ENCODE measurements around the gene KSR2. TPM values are rescaled to one million over a fixed set of nuclear protein-coding genes. Genes with fewer than 3 reads are reported as not detected.

The KSR2 gene
- total and polyA plus RNA-seq, 2 of the 4 experiments (the other 2 are of a cell fraction) = not detected

GRCh38 chr12:117439531-117440001 lies 529.2 kb downstream of the KSR2 start:
- in situ Hi-C loops (cut with MboI; ENCODE audit: low sequenced_read_pairs) = no loop called here
- Histone ChIP-seq H3K9me1 (ENCODE audit: insufficient read depth, low read length) (no peaks in the 10 kb centered on the region), H2AK5ac (ENCODE audit: low read depth, low read length) (no peak overlapping the region), H3K14ac (replicated peaks; ENCODE audit: low read depth, low read length) (no peak overlapping the region), H3K18ac (ENCODE audit: low read depth, low read length) (no peak overlapping the region), H3K56ac (ENCODE audit: extremely low read depth, insufficient read depth, low read length) (no peak overlapping the region), H2BK5ac (ENCODE audit: low read depth, low read length, poor library complexity, severe bottlenecking) (no peak overlapping the region), H2AFZ (replicated peaks; ENCODE audit: low read length, poor library complexity) (no peak overlapping the region), H4K8ac (ENCODE audit: low read depth in 2 of 2, low read length in 2 of 2) (no peak overlapping the region), H2BK120ac (ENCODE audit: low read depth, low read length) (no peak overlapping the region), H3K36me3 (ENCODE audit: control insufficient read depth, insufficient read depth, low read length) (no peaks in the 10 kb centered on the region), H3K4ac (ENCODE audit: low read depth, low read length) (no peak overlapping the region), H2BK20ac (ENCODE audit: low read depth, low read length) (no peak overlapping the region), H4K5ac (ENCODE audit: low read depth, low read length) (no peak overlapping the region), H3K27me3 (ENCODE audit: control insufficient read depth, insufficient read depth, low read length) (no peaks in the 10 kb centered on the region), H3K9me3 (ENCODE audit: control insufficient read depth, insufficient read depth, low read length) (peaks cover 55% of the 10 kb centered on the region), H3K4me2 (ENCODE audit: low read depth, low read length) (no peak overlapping the region), H4K20me1 (ENCODE audit: insufficient read depth, low read length) (no peaks in the 10 kb centered on the region), H3K9ac (ENCODE audit: low read depth, low read length) (no peak overlapping the region), H2AK9ac (replicated peaks; ENCODE audit: low read depth, low read length, poor library complexity) (no peak overlapping the region), H3K23ac (ENCODE audit: low read depth, low read length) (no peak overlapping the region), H3K79me1 (ENCODE audit: low read depth in 1 of 2, low read length in 2 of 2) (no peaks in the 10 kb centered on the region), H4K91ac (ENCODE audit: insufficient read depth, low read depth, low read length) (no peak overlapping the region), H3K27ac (ENCODE audit: insufficient read depth, low read length) (no peak overlapping the region), H3K4me1 (ENCODE audit: control insufficient read depth, insufficient read depth, low read length) (no peaks in the 10 kb centered on the region), H3K4me3 (ENCODE audit: insufficient read depth, low read depth, low read length) (no peak overlapping the region), H2BK15ac (ENCODE audit: low read depth, low read length) (no peak overlapping the region)
- dilution Hi-C loops (cut with HindIII; ENCODE audit: low sequenced_read_pairs, unreplicated experiment) = no loop called here
- intact Hi-C loops (cut with micrococcal nuclease) = no loop called here
- 35% methylated on average over 2 of the region's 13 CpGs; no CpG with 5 or more reads in 1 of the 2 experiments for WGBS, 2 experiments (ENCODE audit: extremely low coverage in 2 of 2, insufficient read length in 1 of 2)
- ATAC-seq (ENCODE audit: low read depth) (no peak), DNase-seq (no peak)
- ChIA-PET POLR2A (ENCODE audit: unreplicated experiment) (no interaction called here), CTCF (no interaction called here)
- TF ChIP-seq NFE2L2 (IDR thresholded peaks at IDR 0.05; ENCODE audit: low read depth, low read length) (no peak), ELK1 (IDR thresholded peaks at IDR 0.05; ENCODE audit: borderline replicate concordance, low read depth, low read length) (no peak), MAZ (IDR thresholded peaks at IDR 0.05; ENCODE audit: borderline replicate concordance, low read depth, low read length) (no peak), CEBPB (IDR thresholded peaks at IDR 0.05; ENCODE audit: low read depth, low read length) (no peak), FOS (IDR thresholded peaks at IDR 0.05; ENCODE audit: low read depth, low read length) (no peak), SMC3 (IDR thresholded peaks at IDR 0.05; ENCODE audit: low read depth, low read length) (no peak), USF2 (IDR thresholded peaks at IDR 0.05; ENCODE audit: low read depth, low read length) (no peak), RAD21 (IDR thresholded peaks at IDR 0.05; ENCODE audit: low read length) (no peak), RCOR1 (IDR thresholded peaks at IDR 0.05; ENCODE audit: insufficient replicate concordance, low read length) (no peak), BHLHE40 (IDR thresholded peaks at IDR 0.05; ENCODE audit: low read depth, low read length) (no peak), CHD1 (IDR thresholded peaks at IDR 0.05; ENCODE audit: low read depth, low read length) (no peak), RFX5 (IDR thresholded peaks at IDR 0.05; ENCODE audit: low read depth, low read length) (no peak), CTCF (conservative IDR thresholded peaks at IDR 0.05; ENCODE audit: low read depth, low read length) (no peak)
- no TSS peak for BruUV-seq (replicated peaks)

Data from IMR-90 (cell line).